Liver (tissue), 9 donors: ENCODE results near the gene TBX1. TPM values are rescaled to one million over a fixed set of nuclear protein-coding genes. Genes with fewer than 3 reads are reported as not detected.

Experiments used
- DNase-seq: peaks from one replicate; pipeline ENCODE4 v3.0.0-alpha.2; 2017; ENCODE audit warnings: low spot score
- H3K27ac ChIP-seq, 2 donors: one replicate each; pipeline ENCODE4 v1.7.0; 2013; ENCODE audit warnings: inconsistent platforms in 2 of 2, low read length in 2 of 2, control low read depth in 1 of 2, low read depth in 1 of 2, mild to moderate bottlenecking in 1 of 2
- H3K27me3 ChIP-seq, 4 donors: one replicate each; pipeline versions ENCODE4 v1.6.1 to v1.7.0; 2013; ENCODE audit warnings: low read length in 3 of 4, inconsistent platforms in 1 of 4, mild to moderate bottlenecking in 1 of 4, moderate library complexity in 1 of 4; ENCODE audit not compliant: control insufficient read depth in 4 of 4, insufficient read depth in 4 of 4
- H3K36me3 ChIP-seq, 4 donors: one replicate each; pipeline versions ENCODE4 v1.6.1 to v1.7.0; 2013; ENCODE audit warnings: low read length in 3 of 4, mild to moderate bottlenecking in 3 of 4, low read depth in 1 of 4, moderate library complexity in 1 of 4; ENCODE audit not compliant: control insufficient read depth in 4 of 4, insufficient read depth in 3 of 4
- H3K4me1 ChIP-seq, 4 donors: one replicate each; pipeline versions ENCODE4 v1.6.1 to v1.7.0; 2013; ENCODE audit warnings: low read length in 3 of 4, mild to moderate bottlenecking in 3 of 4, moderate library complexity in 1 of 4; ENCODE audit not compliant: control insufficient read depth in 4 of 4, insufficient read depth in 4 of 4
- H3K4me3 ChIP-seq, 3 donors: one replicate each; pipeline versions ENCODE4 v1.6.1 to v1.7.0; 2013; ENCODE audit warnings: low read length in 3 of 3, control low read depth in 1 of 3, low read depth in 1 of 3, mild to moderate bottlenecking in 1 of 3
- H3K9ac ChIP-seq, 2 donors: one replicate each; pipeline ENCODE4 v1.7.0; 2013; ENCODE audit warnings: low read length in 2 of 2, mild to moderate bottlenecking in 2 of 2, moderate library complexity in 2 of 2, control low read depth in 1 of 2, low read depth in 1 of 2
- H3K9me3 ChIP-seq, 4 donors: one replicate each; pipeline versions ENCODE4 v1.6.1 to v1.7.0; 2013; ENCODE audit warnings: low read length in 3 of 4; ENCODE audit not compliant: control insufficient read depth in 4 of 4
- EGR1 ChIP-seq, 2 donors: IDR thresholded peaks; 2 replicates each; pipeline ENCODE4 v1.6.1; 2016 to 2018; ENCODE audit warnings: antibody characterized with exemption in 2 of 2, low read depth in 2 of 2
- FOXA1 ChIP-seq: IDR thresholded peaks from 2 replicates; pipeline ENCODE4 v1.6.1; 2016; ENCODE audit warnings: antibody characterized with exemption
- FOXA2 ChIP-seq: IDR thresholded peaks from 2 replicates; pipeline ENCODE4 v1.6.1; 2016; ENCODE audit warnings: antibody characterized with exemption
- GABPA ChIP-seq, 2 donors: IDR thresholded peaks in 1 of 2; conservative IDR thresholded peaks in 1 of 2; 2 replicates each; pipeline ENCODE4 v1.6.1; 2016; ENCODE audit warnings: antibody characterized with exemption in 2 of 2, mild to moderate bottlenecking in 1 of 2, moderate library complexity in 1 of 2
- HNF4A ChIP-seq, 2 donors: conservative IDR thresholded peaks; 2 replicates each; pipeline ENCODE4 v1.6.1; 2016; ENCODE audit warnings: antibody characterized with exemption in 2 of 2, mild to moderate bottlenecking in 2 of 2
- HNF4G ChIP-seq: IDR thresholded peaks from 2 replicates; pipeline ENCODE4 v1.6.1; 2016; ENCODE audit warnings: antibody characterized with exemption
- JUND ChIP-seq, 2 donors: IDR thresholded peaks; 2 replicates each; pipeline ENCODE4 v1.6.1; 2016; ENCODE audit warnings: antibody characterized with exemption in 2 of 2
- NR2F2 ChIP-seq: IDR thresholded peaks from 2 replicates; pipeline ENCODE4 v1.6.1; 2016; ENCODE audit warnings: antibody characterized with exemption
- RAD21 ChIP-seq, 2 donors: IDR thresholded peaks; 2 replicates each; pipeline ENCODE4 v1.6.1; 2016; ENCODE audit warnings: antibody characterized with exemption in 2 of 2, mild to moderate bottlenecking in 2 of 2
- RXRA ChIP-seq, 2 donors: IDR thresholded peaks; 2 replicates each; pipeline ENCODE4 v1.6.1; 2017 to 2018; ENCODE audit warnings: antibody characterized with exemption in 2 of 2, mild to moderate bottlenecking in 1 of 2
- SP1 ChIP-seq: IDR thresholded peaks from 2 replicates; pipeline ENCODE4 v1.6.1; 2018; ENCODE audit warnings: antibody characterized with exemption, mild to moderate bottlenecking
- TAF1 ChIP-seq: conservative IDR thresholded peaks from 2 replicates; pipeline ENCODE4 v1.6.1; 2016; ENCODE audit warnings: antibody characterized with exemption, mild to moderate bottlenecking
- YY1 ChIP-seq: IDR thresholded peaks from 2 replicates; pipeline ENCODE4 v1.6.1; 2016; ENCODE audit warnings: antibody characterized with exemption, mild to moderate bottlenecking
- WGBS: extraction: QIAGEN DNeasy Blood & Tissue Kit; methylation state at CpG from one replicate; pipeline ENCODE4 v1.1.7; 2013; 5-methylcytosine and 5-hydroxymethylcytosine counted together
- polyA plus RNA-seq, 2 donors: library from polyadenylated mRNA; stranded (reverse) in 1 of 2; unstranded in 1 of 2; fragments of 200-250 nt in 1 of 2; fragments of >200 nt in 1 of 2; fragmentation: Nextera tagmentation in 1 of 2; extraction: Ambion mirVana in 1 of 2; gene quantifications; one replicate each; pipeline versions ENCODE4 v1.2.1 to v1.2.3, GENCODE V29; 2013 to 2015
- total RNA-seq, 2 donors: library from RNA; depleted of rRNA; stranded (reverse); fragments of >200 nt; gene quantifications; one replicate each; pipeline ENCODE4 v1.2.3, GENCODE V29; 2014
- TF ChIP-seq, protein P1 (sequence below): IDR thresholded peaks from 2 replicates; pipeline ENCODE4 v1.6.1; 2016; ENCODE audit warnings: antibody characterized with exemption
- TF ChIP-seq, protein P2 (sequence below): IDR thresholded peaks from 2 replicates; pipeline ENCODE4 v1.6.1; 2016; ENCODE audit warnings: antibody characterized with exemption
- TF ChIP-seq, protein P3 (sequence below): fragments of 150-350 bp; IDR thresholded peaks from 2 replicates; pipeline ENCODE4 v1.5.1; 2017; ENCODE audit warnings: improper control_type of control experiment, low read depth, low read length; ENCODE audit not compliant: missing input control
- TF ChIP-seq, protein P4 (sequence below): IDR thresholded peaks from 2 replicates; pipeline ENCODE4 v1.6.1; 2016; ENCODE audit warnings: antibody characterized with exemption
- TF ChIP-seq, protein P5 (sequence below): IDR thresholded peaks from 2 replicates; pipeline ENCODE4 v1.6.1; 2016; ENCODE audit warnings: antibody characterized with exemption, mild to moderate bottlenecking
- donor health status: healthy.
- donor health status: healthy.
- donor health status: healthy.
- donor health status: healthy.
- donor health status: healthy.

The TBX1 gene
- total and polyA plus RNA-seq, 4 donors = 0.17 to 0.18 TPM; not detected in 2

DNA sequence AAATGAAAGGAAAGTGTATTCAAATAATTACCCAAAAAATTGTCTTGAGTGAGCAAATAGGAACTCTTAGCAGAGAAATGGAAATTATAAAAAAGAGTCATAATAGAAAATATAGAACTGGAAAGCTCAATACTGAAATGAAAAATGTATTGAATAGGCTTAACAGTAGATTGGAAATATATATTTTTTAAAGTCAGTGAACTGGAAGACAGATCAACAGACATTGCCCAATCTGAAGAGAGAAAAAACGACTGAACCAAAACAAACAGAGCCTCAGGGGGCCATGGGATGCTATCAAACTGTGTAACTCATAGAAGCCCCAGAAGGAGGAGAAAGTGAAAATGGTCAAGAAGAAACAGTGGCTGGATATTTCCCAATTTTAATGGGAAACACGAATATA is 32.6 kb downstream of the TBX1 start:
- TF ChIP-seq, protein P1, sequence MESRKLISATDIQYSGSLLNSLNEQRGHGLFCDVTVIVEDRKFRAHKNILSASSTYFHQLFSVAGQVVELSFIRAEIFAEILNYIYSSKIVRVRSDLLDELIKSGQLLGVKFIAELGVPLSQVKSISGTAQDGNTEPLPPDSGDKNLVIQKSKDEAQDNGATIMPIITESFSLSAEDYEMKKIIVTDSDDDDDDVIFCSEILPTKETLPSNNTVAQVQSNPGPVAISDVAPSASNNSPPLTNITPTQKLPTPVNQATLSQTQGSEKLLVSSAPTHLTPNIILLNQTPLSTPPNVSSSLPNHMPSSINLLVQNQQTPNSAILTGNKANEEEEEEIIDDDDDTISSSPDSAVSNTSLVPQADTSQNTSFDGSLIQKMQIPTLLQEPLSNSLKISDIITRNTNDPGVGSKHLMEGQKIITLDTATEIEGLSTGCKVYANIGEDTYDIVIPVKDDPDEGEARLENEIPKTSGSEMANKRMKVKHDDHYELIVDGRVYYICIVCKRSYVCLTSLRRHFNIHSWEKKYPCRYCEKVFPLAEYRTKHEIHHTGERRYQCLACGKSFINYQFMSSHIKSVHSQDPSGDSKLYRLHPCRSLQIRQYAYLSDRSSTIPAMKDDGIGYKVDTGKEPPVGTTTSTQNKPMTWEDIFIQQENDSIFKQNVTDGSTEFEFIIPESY = no peak
- TF ChIP-seq EGR1 (IDR thresholded peaks at IDR 0.05; ENCODE audit: low read depth in 2 of 2) = no peak
- TF ChIP-seq GABPA (IDR thresholded peaks at IDR 0.05 in 1 of 2, conservative IDR thresholded peaks at IDR 0.05 in 1 of 2) = no peak
- TF ChIP-seq JUND (IDR thresholded peaks at IDR 0.05) = no peak
- TF ChIP-seq SP1 = no peak
- TF ChIP-seq, protein P2, sequence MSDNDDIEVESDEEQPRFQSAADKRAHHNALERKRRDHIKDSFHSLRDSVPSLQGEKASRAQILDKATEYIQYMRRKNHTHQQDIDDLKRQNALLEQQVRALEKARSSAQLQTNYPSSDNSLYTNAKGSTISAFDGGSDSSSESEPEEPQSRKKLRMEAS = no peak
- TF ChIP-seq TAF1 = no peak
- no peak for TF ChIP-seq FOXA2
- TF ChIP-seq, protein P3, sequence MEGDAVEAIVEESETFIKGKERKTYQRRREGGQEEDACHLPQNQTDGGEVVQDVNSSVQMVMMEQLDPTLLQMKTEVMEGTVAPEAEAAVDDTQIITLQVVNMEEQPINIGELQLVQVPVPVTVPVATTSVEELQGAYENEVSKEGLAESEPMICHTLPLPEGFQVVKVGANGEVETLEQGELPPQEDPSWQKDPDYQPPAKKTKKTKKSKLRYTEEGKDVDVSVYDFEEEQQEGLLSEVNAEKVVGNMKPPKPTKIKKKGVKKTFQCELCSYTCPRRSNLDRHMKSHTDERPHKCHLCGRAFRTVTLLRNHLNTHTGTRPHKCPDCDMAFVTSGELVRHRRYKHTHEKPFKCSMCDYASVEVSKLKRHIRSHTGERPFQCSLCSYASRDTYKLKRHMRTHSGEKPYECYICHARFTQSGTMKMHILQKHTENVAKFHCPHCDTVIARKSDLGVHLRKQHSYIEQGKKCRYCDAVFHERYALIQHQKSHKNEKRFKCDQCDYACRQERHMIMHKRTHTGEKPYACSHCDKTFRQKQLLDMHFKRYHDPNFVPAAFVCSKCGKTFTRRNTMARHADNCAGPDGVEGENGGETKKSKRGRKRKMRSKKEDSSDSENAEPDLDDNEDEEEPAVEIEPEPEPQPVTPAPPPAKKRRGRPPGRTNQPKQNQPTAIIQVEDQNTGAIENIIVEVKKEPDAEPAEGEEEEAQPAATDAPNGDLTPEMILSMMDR = no peak
- no peak for TF ChIP-seq RAD21 (IDR thresholded peaks at IDR 0.05)
- TF ChIP-seq HNF4A (conservative IDR thresholded peaks at IDR 0.05) = no peak
- TF ChIP-seq FOXA1 = no peak
- TF ChIP-seq, protein P4, sequence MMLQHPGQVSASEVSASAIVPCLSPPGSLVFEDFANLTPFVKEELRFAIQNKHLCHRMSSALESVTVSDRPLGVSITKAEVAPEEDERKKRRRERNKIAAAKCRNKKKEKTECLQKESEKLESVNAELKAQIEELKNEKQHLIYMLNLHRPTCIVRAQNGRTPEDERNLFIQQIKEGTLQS = no peak
- TF ChIP-seq NR2F2 = no peak
- TF ChIP-seq HNF4G = no peak
- TF ChIP-seq RXRA (IDR thresholded peaks at IDR 0.05) = no peak
- TF ChIP-seq, protein P5, sequence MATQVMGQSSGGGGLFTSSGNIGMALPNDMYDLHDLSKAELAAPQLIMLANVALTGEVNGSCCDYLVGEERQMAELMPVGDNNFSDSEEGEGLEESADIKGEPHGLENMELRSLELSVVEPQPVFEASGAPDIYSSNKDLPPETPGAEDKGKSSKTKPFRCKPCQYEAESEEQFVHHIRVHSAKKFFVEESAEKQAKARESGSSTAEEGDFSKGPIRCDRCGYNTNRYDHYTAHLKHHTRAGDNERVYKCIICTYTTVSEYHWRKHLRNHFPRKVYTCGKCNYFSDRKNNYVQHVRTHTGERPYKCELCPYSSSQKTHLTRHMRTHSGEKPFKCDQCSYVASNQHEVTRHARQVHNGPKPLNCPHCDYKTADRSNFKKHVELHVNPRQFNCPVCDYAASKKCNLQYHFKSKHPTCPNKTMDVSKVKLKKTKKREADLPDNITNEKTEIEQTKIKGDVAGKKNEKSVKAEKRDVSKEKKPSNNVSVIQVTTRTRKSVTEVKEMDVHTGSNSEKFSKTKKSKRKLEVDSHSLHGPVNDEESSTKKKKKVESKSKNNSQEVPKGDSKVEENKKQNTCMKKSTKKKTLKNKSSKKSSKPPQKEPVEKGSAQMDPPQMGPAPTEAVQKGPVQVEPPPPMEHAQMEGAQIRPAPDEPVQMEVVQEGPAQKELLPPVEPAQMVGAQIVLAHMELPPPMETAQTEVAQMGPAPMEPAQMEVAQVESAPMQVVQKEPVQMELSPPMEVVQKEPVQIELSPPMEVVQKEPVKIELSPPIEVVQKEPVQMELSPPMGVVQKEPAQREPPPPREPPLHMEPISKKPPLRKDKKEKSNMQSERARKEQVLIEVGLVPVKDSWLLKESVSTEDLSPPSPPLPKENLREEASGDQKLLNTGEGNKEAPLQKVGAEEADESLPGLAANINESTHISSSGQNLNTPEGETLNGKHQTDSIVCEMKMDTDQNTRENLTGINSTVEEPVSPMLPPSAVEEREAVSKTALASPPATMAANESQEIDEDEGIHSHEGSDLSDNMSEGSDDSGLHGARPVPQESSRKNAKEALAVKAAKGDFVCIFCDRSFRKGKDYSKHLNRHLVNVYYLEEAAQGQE = no peak
- no peak for TF ChIP-seq YY1
- H3K27ac ChIP-seq = no peak overlapping the region
- no peak overlapping the region for H3K4me3 ChIP-seq
- H3K9ac ChIP-seq = no peak overlapping the region
- H3K4me1 ChIP-seq = no peaks in the 10 kb centered on the region
- DNase-seq = no peak
- 58% methylated on average over 2 of the region's 2 CpGs for WGBS
- H3K36me3 ChIP-seq = no peaks in the 10 kb centered on the region
- H3K27me3 ChIP-seq = no peaks in the 10 kb centered on the region
- peaks cover 0 to 2% (median 0%) of the 10 kb centered on the region in 4 donors for H3K9me3 ChIP-seq
